Activated T-helper 17 cell treated with anti-CD3 and anti-CD28 coated beads, Interleukin-2, amount 50 U/mL, for 72 hours (primary cell): Measurements from ENCODE around the gene ZBTB21. TPM values are rescaled to one million over a fixed set of nuclear protein-coding genes. Genes with fewer than 3 reads are reported as not detected.
"Not testable (repeated sequence)": the region's sequence is repeated elsewhere in the genome, so short reads cannot be mapped to it uniquely, and the experiment has no call there.

Source experiments
- ATAC-seq: fragments of 150-1000 bp; cut with Tn5 transposase; replicated peaks from 2 replicates; pipeline ENCODE4 v1.10.0; 2021; ENCODE audit warnings: mild to moderate bottlenecking, moderate library complexity
- H3K27ac Mint-ChIP-seq: one replicate; pipeline ENCODE4 v1.8.0; 2022; ENCODE audit warnings: mixed read lengths
- H3K27me3 Mint-ChIP-seq: one replicate; pipeline ENCODE4 v1.8.0; 2022; ENCODE audit warnings: mixed read lengths
- H3K36me3 Mint-ChIP-seq: one replicate; pipeline ENCODE4 v1.8.0; 2022; ENCODE audit warnings: low read depth, mild to moderate bottlenecking, mixed read lengths
- H3K4me1 Mint-ChIP-seq: one replicate; pipeline ENCODE4 v1.8.0; 2022; ENCODE audit warnings: mixed read lengths
- H3K4me3 Mint-ChIP-seq: one replicate; pipeline ENCODE4 v1.8.0; 2022; ENCODE audit warnings: mild to moderate bottlenecking, mixed read lengths
- H3K9me3 Mint-ChIP-seq: one replicate; pipeline ENCODE4 v1.8.0; 2022; ENCODE audit warnings: mixed read lengths
- total RNA-seq, 2 donors: library from RNA; stranded (reverse); gene quantifications; one replicate each; pipeline ENCODE4 v1.2.3, GENCODE V29; 2022

Gene ZBTB21
- total RNA-seq, 2 donors from 2014 or later = 18.5 to 37.2 TPM

DNA sequence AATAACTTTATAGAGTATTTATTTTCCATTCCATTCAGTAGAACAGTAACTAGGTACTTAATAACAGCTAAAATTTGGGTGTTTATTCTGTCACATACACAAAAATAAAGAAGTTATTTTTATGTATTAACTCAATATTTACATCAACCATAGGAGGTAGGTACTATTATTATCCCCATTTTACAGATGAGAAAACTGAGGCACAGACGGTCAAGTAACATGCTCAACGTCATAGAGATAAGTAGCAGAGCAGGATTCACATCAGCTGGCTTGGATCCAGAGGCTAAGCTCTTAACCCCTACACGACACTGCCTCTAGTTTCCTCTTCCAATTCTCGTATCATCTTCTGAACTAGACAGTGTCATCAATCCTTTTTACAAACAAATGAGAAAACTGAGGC is 9.3 kb downstream of the ZBTB21 start:
- H3K9me3 Mint-ChIP-seq = no peaks in the 10 kb centered on the region
- peaks cover 78% of the 10 kb centered on the region for H3K36me3 Mint-ChIP-seq
- H3K27me3 Mint-ChIP-seq = no peaks in the 10 kb centered on the region
- peak overlapping the region; percentile 86 for H3K27ac Mint-ChIP-seq
- peak overlapping the region; percentile 68 for H3K4me3 Mint-ChIP-seq
- no peak for ATAC-seq
- H3K4me1 Mint-ChIP-seq = peaks cover 36% of the 10 kb centered on the region

- Mint-ChIP-seq H3K4me1 (peaks cover 30% of the 10 kb centered on the region), H3K27ac (no peak overlapping the region), H3K27me3 (no peaks in the 10 kb centered on the region), H3K9me3 (no peaks in the 10 kb centered on the region), H3K4me3 (no peak overlapping the region), H3K36me3 (peaks cover 99% of the 10 kb centered on the region)
- ATAC-seq = no peak
Observed at GRCh38 chr21:41997657-41998056, 12.5 kb downstream of the ZBTB21 start.

DNA sequence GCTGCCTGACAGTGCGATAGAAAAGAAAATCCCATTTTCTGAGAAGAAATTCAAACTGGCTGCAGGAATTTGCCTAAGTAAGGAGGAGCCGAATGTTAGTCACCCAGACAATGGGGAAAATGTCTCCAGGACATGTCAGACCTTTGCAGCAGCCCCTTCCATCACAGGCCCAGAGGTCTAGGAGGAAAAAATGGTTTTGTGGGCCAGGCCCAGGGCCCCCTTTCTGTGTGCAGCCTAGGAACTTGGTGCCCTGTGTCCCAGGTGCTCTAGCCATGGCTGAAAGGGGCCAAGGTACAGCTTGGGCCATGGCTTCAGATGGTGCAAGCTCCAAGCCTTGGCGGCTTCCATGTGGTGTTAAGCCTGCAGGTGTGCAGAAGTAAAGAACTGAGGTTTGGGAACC is 14.6 kb downstream of the ZBTB21 start:
- Mint-ChIP-seq H3K27ac (no peak overlapping the region), H3K4me1 (peaks cover 14% of the 10 kb centered on the region), H3K27me3 (no peaks in the 10 kb centered on the region), H3K36me3 (peaks cover 99% of the 10 kb centered on the region), H3K4me3 (no peak overlapping the region), H3K9me3 (no peaks in the 10 kb centered on the region)
- ATAC-seq = no peak

DNA sequence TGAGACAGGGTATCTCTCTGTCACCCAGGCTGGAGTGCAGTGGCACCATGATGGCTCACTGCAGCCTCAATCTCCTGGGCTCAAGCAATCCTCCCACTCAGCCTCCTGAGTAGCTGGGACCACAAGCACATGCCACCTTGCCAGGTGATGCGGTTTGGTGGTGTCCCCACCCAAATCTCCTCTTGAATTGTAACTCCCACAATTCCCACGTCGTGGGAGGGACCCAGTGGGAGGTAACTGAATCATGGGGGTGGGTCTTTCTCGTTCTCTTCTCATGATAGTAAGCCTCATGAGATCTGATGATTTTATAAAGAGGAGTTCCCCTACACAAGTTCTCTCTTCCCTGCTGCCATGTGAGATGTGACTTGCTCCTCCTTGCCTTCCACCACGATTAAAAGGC is 15.5 kb downstream of the ZBTB21 start:
- not testable (repeated sequence) for H3K9me3 Mint-ChIP-seq, H3K4me3 Mint-ChIP-seq, H3K27ac Mint-ChIP-seq, H3K27me3 Mint-ChIP-seq
- Mint-ChIP-seq H3K36me3 (peaks cover 95% of the 10 kb centered on the region), H3K4me1 (peaks cover 11% of the 10 kb centered on the region)
- ATAC-seq = peak; percentile 48

DNA sequence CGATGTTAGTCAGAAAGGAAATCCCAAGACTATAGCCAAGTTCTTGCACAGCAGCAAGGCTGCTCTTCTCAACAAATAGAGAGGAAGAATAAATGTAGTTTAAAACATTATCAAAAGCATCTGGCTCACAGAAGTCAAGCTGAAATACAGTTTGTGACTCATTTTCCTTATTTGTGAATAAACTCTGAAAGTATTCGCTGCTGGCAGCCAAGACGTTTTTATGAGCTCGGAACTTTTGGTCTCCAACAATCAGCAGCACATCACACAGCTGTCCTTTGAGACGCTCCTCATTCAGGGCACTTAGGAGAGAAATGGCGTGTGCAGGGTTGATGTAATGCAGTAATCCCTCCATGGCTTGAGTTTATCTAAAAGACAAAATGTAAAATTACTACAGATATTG is 16.4 kb downstream of the ZBTB21 start:
- no peak for ATAC-seq
- H3K9me3 Mint-ChIP-seq = no peaks in the 10 kb centered on the region
- peaks cover 8% of the 10 kb centered on the region for H3K4me1 Mint-ChIP-seq

GRCh38 chr21:41992576-41992975 is 17.6 kb downstream of the ZBTB21 start:
- Mint-ChIP-seq H3K36me3 (peaks cover 79% of the 10 kb centered on the region), H3K27ac (no peak overlapping the region), H3K27me3 (no peaks in the 10 kb centered on the region), H3K9me3 (no peaks in the 10 kb centered on the region), H3K4me1 (peaks cover 8% of the 10 kb centered on the region), H3K4me3 (no peak overlapping the region)
- ATAC-seq = no peak

More for the DNA sequence above, 16.4 kb downstream of the ZBTB21 start:
- Mint-ChIP-seq H3K27ac (no peak overlapping the region), H3K27me3 (no peaks in the 10 kb centered on the region), H3K36me3 (peaks cover 91% of the 10 kb centered on the region), H3K4me3 (no peak overlapping the region)

GRCh38 chr21:41991659-41992058 is 18.5 kb downstream of the ZBTB21 start:
- Mint-ChIP-seq H3K27me3 (no peaks in the 10 kb centered on the region), H3K4me3 (no peak overlapping the region), H3K9me3 (no peaks in the 10 kb centered on the region), H3K36me3 (peaks cover 70% of the 10 kb centered on the region), H3K27ac (no peak overlapping the region), H3K4me1 (peaks cover 8% of the 10 kb centered on the region)
- ATAC-seq = no peak

DNA sequence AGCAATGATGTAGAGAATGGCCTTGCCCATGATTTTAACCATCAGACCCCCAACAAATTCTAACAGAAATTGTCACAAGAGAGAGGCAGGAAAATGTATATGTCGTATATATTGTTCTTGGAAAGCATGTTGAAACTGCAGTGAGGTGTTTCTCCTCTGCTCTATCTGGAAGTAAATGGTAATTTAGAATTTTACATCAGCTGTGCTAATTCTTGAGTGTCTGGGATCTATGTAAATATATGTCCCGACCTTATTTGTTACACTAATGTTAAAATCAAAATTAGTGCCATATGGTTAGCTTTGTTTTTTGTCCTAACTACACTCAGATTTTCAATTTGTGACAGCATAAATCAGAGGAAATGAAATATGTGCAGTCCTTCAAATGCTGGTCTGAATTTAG is 20.5 kb downstream of the ZBTB21 start:
- peaks cover 50% of the 10 kb centered on the region for H3K36me3 Mint-ChIP-seq
- no peaks in the 10 kb centered on the region for H3K9me3 Mint-ChIP-seq
- H3K27ac Mint-ChIP-seq = no peak overlapping the region
- H3K27me3 Mint-ChIP-seq = no peaks in the 10 kb centered on the region
- H3K4me1 Mint-ChIP-seq = peaks cover 1% of the 10 kb centered on the region
- no peak for ATAC-seq
- no peak overlapping the region for H3K4me3 Mint-ChIP-seq

GRCh38 chr21:41987310-41987709 is 22.9 kb downstream of the ZBTB21 start:
- Mint-ChIP-seq H3K4me1 (no peaks in the 10 kb centered on the region), H3K9me3 (no peaks in the 10 kb centered on the region), H3K27ac (no peak overlapping the region), H3K27me3 (no peaks in the 10 kb centered on the region), H3K36me3 (peaks cover 27% of the 10 kb centered on the region), H3K4me3 (no peak overlapping the region)
- ATAC-seq = no peak

DNA sequence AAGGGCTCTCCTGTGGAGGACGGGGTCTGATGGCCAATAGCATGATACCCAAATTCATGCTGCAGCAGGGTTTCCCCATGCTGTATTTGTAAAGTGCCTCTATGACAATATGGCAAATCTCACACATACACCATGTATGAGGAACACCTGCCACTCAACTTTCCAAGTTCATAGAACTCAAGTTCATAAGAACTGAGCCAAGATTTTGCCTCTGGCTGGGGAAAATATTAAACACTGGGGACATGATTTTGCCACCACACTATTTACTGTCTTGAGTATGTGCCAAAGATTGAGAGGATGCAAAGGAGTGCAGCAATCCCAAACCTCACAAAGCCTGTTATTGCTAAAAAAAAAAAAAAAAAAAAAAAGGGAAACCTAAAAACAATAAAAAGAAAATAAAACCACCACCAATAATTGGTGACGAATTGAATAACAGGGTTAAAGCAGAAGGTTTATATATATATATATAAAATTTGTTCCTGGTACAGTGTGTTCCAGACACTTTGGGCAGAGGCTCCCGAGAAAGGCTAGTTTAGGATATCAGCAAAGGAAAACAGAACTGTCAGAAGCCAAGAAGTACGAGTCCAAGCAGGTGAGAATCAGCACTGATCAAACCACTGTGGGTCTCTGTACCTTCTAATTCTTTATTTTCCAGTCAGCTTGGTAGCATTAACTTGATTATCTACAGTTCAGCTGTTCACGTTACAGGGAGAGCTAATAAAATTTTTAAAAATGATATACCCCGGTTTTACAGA is 24.3 kb downstream of the ZBTB21 start:
- Mint-ChIP-seq H3K4me3 (no peak overlapping the region), H3K36me3 (peaks cover 12% of the 10 kb centered on the region), H3K4me1 (no peaks in the 10 kb centered on the region), H3K27ac (no peak overlapping the region), H3K27me3 (no peaks in the 10 kb centered on the region), H3K9me3 (no peaks in the 10 kb centered on the region)
- no peak for ATAC-seq

- Mint-ChIP-seq H3K4me3 (no peak overlapping the region), H3K27me3 (peaks cover 4% of the 10 kb centered on the region), H3K27ac (no peak overlapping the region), H3K9me3 (peaks cover 6% of the 10 kb centered on the region), H3K4me1 (no peaks in the 10 kb centered on the region), H3K36me3 (no peaks in the 10 kb centered on the region)
- ATAC-seq = no peak
Observed at GRCh38 chr21:41983229-41983628, 26.9 kb downstream of the ZBTB21 start.

- Mint-ChIP-seq H3K4me1 (no peaks in the 10 kb centered on the region), H3K27ac (no peak overlapping the region), H3K36me3 (no peaks in the 10 kb centered on the region), H3K4me3 (no peak overlapping the region), H3K27me3 (peaks cover 4% of the 10 kb centered on the region), H3K9me3 (peaks cover 6% of the 10 kb centered on the region)
- no peak for ATAC-seq
Observed at GRCh38 chr21:41980561-41980960, 29.6 kb downstream of the ZBTB21 start.

DNA sequence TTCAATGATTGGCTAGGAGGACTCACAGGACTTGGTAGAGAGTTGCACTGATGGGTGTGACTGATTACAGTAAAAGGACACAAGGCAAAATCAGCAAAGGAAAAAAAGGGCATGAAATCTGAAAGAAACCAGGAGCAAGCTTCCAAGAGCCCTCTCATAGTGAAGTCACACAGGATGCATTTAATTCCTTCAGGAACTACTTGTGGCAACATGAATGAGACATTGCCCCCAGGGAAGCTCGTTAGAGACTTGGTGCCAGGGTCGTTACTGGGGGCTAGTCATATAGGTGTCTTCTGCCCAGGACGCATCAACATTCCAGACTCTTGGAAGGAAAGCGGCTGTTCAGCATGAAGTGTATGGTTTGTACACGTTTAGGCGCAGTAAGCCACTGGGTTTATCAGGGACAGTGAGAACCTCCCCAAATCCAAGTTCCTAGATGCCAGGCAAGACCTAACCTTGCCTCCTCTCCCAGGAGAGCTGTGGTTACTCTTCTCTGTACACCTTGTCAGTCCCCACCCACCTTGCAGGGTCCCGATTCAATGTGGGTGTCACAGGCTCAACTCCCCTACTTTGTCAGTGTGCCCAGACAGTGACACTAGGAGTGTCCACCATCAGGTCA is 30.3 kb downstream of the ZBTB21 start:
- no peak overlapping the region for H3K27ac Mint-ChIP-seq
- no peaks in the 10 kb centered on the region for H3K4me1 Mint-ChIP-seq
- H3K36me3 Mint-ChIP-seq = no peaks in the 10 kb centered on the region
- no peak overlapping the region for H3K4me3 Mint-ChIP-seq
- peaks cover 6% of the 10 kb centered on the region for H3K9me3 Mint-ChIP-seq
- H3K27me3 Mint-ChIP-seq = peaks cover 4% of the 10 kb centered on the region
- ATAC-seq = no peak

DNA sequence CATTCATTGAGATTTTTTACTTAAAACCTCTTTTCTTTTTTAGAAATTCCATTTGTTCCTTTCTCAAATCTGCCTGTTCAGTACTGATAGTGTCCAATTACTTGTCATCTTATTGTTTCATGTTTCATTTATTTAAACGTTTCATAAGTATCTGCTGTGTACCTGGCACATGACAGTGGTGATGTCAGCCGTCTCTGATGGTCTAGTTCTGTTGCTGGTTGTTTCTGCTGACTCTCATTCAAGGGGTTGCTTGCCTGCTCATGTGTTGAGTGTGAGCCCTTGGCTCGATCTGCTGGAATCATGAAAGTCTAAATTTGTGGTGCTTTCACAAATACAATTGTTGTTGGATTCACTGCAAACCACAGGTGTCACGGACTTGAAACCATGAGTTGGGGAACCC is 30.8 kb downstream of the ZBTB21 start:
- H3K4me1 Mint-ChIP-seq = peaks cover 2% of the 10 kb centered on the region
- no peak for ATAC-seq
- no peak overlapping the region for H3K27ac Mint-ChIP-seq
- H3K36me3 Mint-ChIP-seq = no peaks in the 10 kb centered on the region
- peaks cover 6% of the 10 kb centered on the region for H3K9me3 Mint-ChIP-seq
- peaks cover 4% of the 10 kb centered on the region for H3K27me3 Mint-ChIP-seq
- no peak overlapping the region for H3K4me3 Mint-ChIP-seq
